GM23338 (cell line): ENCODE measurements around the gene PIGR. TPM values are rescaled to one million over a fixed set of nuclear protein-coding genes. Genes with fewer than 3 reads are reported as not detected.

Experiments used
- ATAC-seq: fragments of 200-7000 bp; cut with Tn5 transposase; 3 replicates; pipeline ENCODE4 v1.9.1; 2020
- DNase-seq: peaks from one replicate; pipeline ENCODE4 v3.0.0-alpha.2; 2015; ENCODE audit warnings: low spot score
- H2AFZ ChIP-seq: fragments of 200-600 bp; sonication (generic); 2 replicates; pipeline ENCODE4 v1.8.0; 2016; ENCODE audit warnings: antibody characterized with exemption, mild to moderate bottlenecking, moderate library complexity
- H3F3A ChIP-seq: fragments of 200-600 bp; sonication (generic); replicated peaks from 2 replicates; pipeline ENCODE4 v1.8.0; 2017; ENCODE audit warnings: antibody characterized with exemption, mixed run types, low read depth
- H3K27ac ChIP-seq: fragments of 200-600 bp; sonication (generic); 2 replicates; pipeline ENCODE4 v1.6.1; 2016; ENCODE audit warnings: low read depth
- H3K27me3 ChIP-seq: fragments of 200-600 bp; sonication (generic); 2 replicates; pipeline ENCODE4 v1.8.0; 2016; ENCODE audit warnings: mild to moderate bottlenecking, mixed run types, moderate library complexity; ENCODE audit not compliant: insufficient read depth
- H3K36me3 ChIP-seq: fragments of 200-600 bp; sonication (generic); 2 replicates; pipeline ENCODE4 v1.8.0; 2016; ENCODE audit warnings: mild to moderate bottlenecking; ENCODE audit not compliant: insufficient read depth
- H3K4me1 ChIP-seq: fragments of 200-600 bp; sonication (generic); 2 replicates; pipeline ENCODE4 v1.8.0; 2016; ENCODE audit warnings: mild to moderate bottlenecking, moderate library complexity; ENCODE audit not compliant: insufficient read depth
- H3K4me2 ChIP-seq: fragments of 200-600 bp; sonication (generic); 2 replicates; pipeline ENCODE4 v1.7.1; 2017; ENCODE audit warnings: mixed run types
- H3K4me3 ChIP-seq: fragments of 200-600 bp; sonication (generic); 2 replicates; pipeline ENCODE4 v1.6.1; 2016; ENCODE audit warnings: mixed run types
- H3K79me2 ChIP-seq: fragments of 200-600 bp; sonication (generic); replicated peaks from 2 replicates; pipeline ENCODE4 v1.8.0; 2017; ENCODE audit warnings: mild to moderate bottlenecking; ENCODE audit not compliant: insufficient read depth
- H3K9me2 ChIP-seq: fragments of 200-600 bp; sonication (generic); 2 replicates; pipeline ENCODE4 v1.8.0; 2017; ENCODE audit not compliant: insufficient read depth
- H4K20me1 ChIP-seq: fragments of 200-600 bp; sonication (generic); replicated peaks from 2 replicates; pipeline ENCODE4 v1.8.0; 2017; ENCODE audit warnings: mild to moderate bottlenecking; ENCODE audit not compliant: insufficient read depth
- H3K27ac Mint-ChIP-seq: 2 replicates; pipeline ENCODE4 v1.8.0; 2020; ENCODE audit warnings: inconsistent platforms, mild to moderate bottlenecking, moderate library complexity, mixed read lengths
- H3K27me3 Mint-ChIP-seq: 3 replicates; pipeline ENCODE4 v1.8.0; 2022; ENCODE audit warnings: low read depth, mild to moderate bottlenecking, moderate library complexity, mixed read lengths, inconsistent platforms; ENCODE audit not compliant: insufficient read depth, poor library complexity
- H3K36me3 Mint-ChIP-seq: 3 replicates; pipeline ENCODE4 v1.8.0; 2021; ENCODE audit warnings: low read depth, mild to moderate bottlenecking, inconsistent platforms, moderate library complexity, mixed read lengths
- H3K4me1 Mint-ChIP-seq: 3 replicates; pipeline ENCODE4 v1.8.0; 2020; ENCODE audit warnings: mild to moderate bottlenecking, inconsistent platforms, mixed read lengths
- H3K4me3 Mint-ChIP-seq: 3 replicates; pipeline ENCODE4 v1.8.0; 2021; ENCODE audit warnings: moderate library complexity, mild to moderate bottlenecking, inconsistent platforms, mixed read lengths
- H3K9me3 Mint-ChIP-seq: 3 replicates; pipeline ENCODE4 v1.8.0; 2020; ENCODE audit warnings: moderate library complexity, mild to moderate bottlenecking, inconsistent platforms, mixed read lengths
- CREB1 ChIP-seq: fragments of 250-450 bp; sonication (Bioruptor Pico); IDR thresholded peaks from 2 replicates; pipeline ENCODE4 v1.5.0; 2020; ENCODE audit warnings: low read depth, mild to moderate bottlenecking, moderate library complexity
- CTCF ChIP-seq, 2 experiments: fragments of 200-600 bp in 1 of 2; sonication (generic) in 1 of 2; conservative IDR thresholded peaks; 2 replicates each; pipeline versions ENCODE4 v1.5.1 to v1.6.1; 2016 to 2017; ENCODE audit warnings: antibody characterized with exemption in 2 of 2, low read depth in 2 of 2, mild to moderate bottlenecking in 2 of 2, moderate library complexity in 1 of 2
- ETS1 ChIP-seq: IDR thresholded peaks from 2 replicates; pipeline ENCODE4 v1.6.1; 2016; ENCODE audit warnings: antibody characterized with exemption
- EZH2phosphoT487 ChIP-seq: fragments of 200-600 bp; sonication (generic); IDR thresholded peaks from one replicate; pipeline ENCODE4 v1.8.1; 2018; ENCODE audit warnings: antibody characterized with exemption; ENCODE audit not compliant: unreplicated experiment
- NANOG ChIP-seq: IDR thresholded peaks from 2 replicates; pipeline ENCODE4 v1.6.1; 2016; ENCODE audit warnings: antibody characterized with exemption, borderline replicate concordance
- REST ChIP-seq: IDR thresholded peaks from one replicate; pipeline ENCODE4 v1.6.1; 2018; ENCODE audit warnings: antibody characterized with exemption; ENCODE audit not compliant: unreplicated experiment
- STAT1 ChIP-seq: IDR thresholded peaks from one replicate; pipeline ENCODE4 v1.6.1; 2016; ENCODE audit warnings: antibody characterized with exemption; ENCODE audit not compliant: unreplicated experiment
- ZNF114 ChIP-seq: fragments of 250-450 bp; sonication (Bioruptor Pico); IDR thresholded peaks from 2 replicates; pipeline ENCODE4 v1.5.0; 2020; ENCODE audit warnings: mild to moderate bottlenecking, moderate library complexity
- polyA plus RNA-seq: library from polyadenylated mRNA; unstranded; fragments of >200 nt; fragmentation: Nextera tagmentation; extraction: Ambion mirVana; gene quantifications from 2 replicates; pipeline ENCODE4 v1.2.1, GENCODE V29; 2016
- total RNA-seq: library from RNA; depleted of rRNA; stranded (reverse); fragments of >200 nt; shearing (Covaris generic); gene quantifications from 2 replicates; pipeline ENCODE4 v1.2.3, GENCODE V29; 2014

Gene PIGR
- total and polyA plus RNA-seq, 2 experiments from 2014 or later, result not detected

- no peak for TF ChIP-seq CTCF (conservative IDR thresholded peaks at IDR 0.05; ENCODE audit: low read depth in 2 of 2)
- no peak for TF ChIP-seq ETS1
- TF ChIP-seq REST, result no peak
These were observed 47.3 kb downstream of the PIGR start (continued) for GRCh38 chr1:206898915-206899431.

GRCh38 chr1:206898089-206898914 is 48.0 kb downstream of the PIGR start:
- Histone ChIP-seq H3K4me2 (no peak overlapping the region), H3K36me3 (no peaks in the 10 kb centered on the region), H3K79me2 (no peaks in the 10 kb centered on the region), H3K27ac (no peak overlapping the region), H3K4me1 (no peaks in the 10 kb centered on the region), H4K20me1 (no peaks in the 10 kb centered on the region), H3K4me3 (no peak overlapping the region), H3K9me2 (0 out of 2 replicates have a peak, but pooled peaks cover 6% of the 10 kb centered on the region), H3F3A (no peaks in the 10 kb centered on the region), H2AFZ (no peak overlapping the region), H3K27me3 (no peaks in the 10 kb centered on the region)
- TF ChIP-seq NANOG, result no peak
- no peak for TF ChIP-seq EZH2phosphoT487
- TF ChIP-seq CTCF (conservative IDR thresholded peaks at IDR 0.05; ENCODE audit: low read depth in 2 of 2), result no peak
- no peak for TF ChIP-seq CREB1
- TF ChIP-seq ETS1, result no peak
- no peak for TF ChIP-seq ZNF114 (CRISPR knock-in tag)
- no peak for TF ChIP-seq REST
- no peak for TF ChIP-seq STAT1
- no peaks in the 10 kb centered on the region for H3K36me3 Mint-ChIP-seq
- peaks cover 2% of the 10 kb centered on the region; the same call in 2 of the 3 replicates for H3K4me1 Mint-ChIP-seq
- no peak for DNase-seq
- no peak for ATAC-seq
- no peak overlapping the region for H3K27ac Mint-ChIP-seq
- H3K4me3 Mint-ChIP-seq, result no peak overlapping the region
- H3K27me3 Mint-ChIP-seq, result peaks cover 5% of the 10 kb centered on the region
- H3K9me3 Mint-ChIP-seq, result no peaks in the 10 kb centered on the region
